Sciatic nerve (tissue), 2 donors: ENCODE data around the gene COL12A1. TPM values are rescaled to one million over a fixed set of nuclear protein-coding genes. Genes with fewer than 3 reads are reported as not detected.
A peak's percentile ranks its signal among the peaks of the same experiment; 100 is the strongest.

Experiments
- ATAC-seq: fragments of 200-7000 bp; cut with Tn5 transposase; one replicate; pipeline ENCODE4 v1.9.1; 2020; ENCODE audit warnings: mild to moderate bottlenecking, moderate library complexity
- DNase-seq: peaks from one replicate; pipeline ENCODE4 v3.0.0-alpha.2; 2020; ENCODE audit warnings: low spot score
- intact Hi-C: fragments of 100-400 bp; cut with DNase I; formaldehyde crosslinking; loops from one replicate; pipeline ENCODE4 v1.14.2; 2022
- total RNA-seq: library from RNA; stranded (reverse); fragmentation: NEBNext Ultra II Directional; extraction: Animal tissue kit (Norgen Biotek cat#: 25700); gene quantifications from one replicate; pipeline ENCODE4 v1.2.1, GENCODE V29; 2021
- donor health status: DM: no; HTN: no; CAD: no.
- donor health status: DM: no; HTN: no; CAD: no.

The COL12A1 gene
- total RNA-seq, 1 donor from 2014 or later = 275 TPM

DNA sequence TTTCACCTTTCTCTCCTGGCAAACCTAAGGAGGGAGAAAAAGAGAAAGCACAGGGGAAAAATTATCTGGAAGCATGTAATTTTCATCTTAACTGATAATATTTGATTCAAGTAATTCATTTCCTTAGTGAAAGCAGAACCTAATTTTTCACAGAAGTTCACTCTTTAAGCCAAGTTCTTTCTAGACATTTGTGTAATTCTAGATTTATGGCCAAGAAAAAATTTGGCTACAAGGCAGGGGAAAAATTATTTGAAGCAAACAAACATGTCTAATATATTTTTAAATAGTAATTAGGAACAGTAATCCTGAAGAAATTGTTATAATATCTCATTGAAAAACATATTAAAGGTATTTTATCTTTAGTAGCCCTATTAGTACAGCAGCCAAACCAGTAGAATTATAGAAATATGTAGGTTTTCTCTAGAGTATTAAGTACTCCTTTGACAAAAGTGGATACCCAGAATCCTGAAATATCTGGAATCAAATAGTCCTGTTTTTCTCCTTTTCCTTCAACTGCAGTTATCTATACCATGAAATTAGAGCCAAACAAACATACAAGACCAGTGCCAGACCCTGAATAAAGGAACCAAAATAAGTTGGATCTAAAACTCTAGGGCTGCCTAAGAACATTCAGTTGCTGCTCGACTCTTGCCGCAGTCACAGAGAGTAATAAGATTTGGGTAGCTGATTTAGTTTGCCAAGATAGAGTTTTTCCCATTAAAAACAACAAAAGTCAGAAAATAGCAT, 116.5 kb downstream of the COL12A1 start:
- ATAC-seq (no peak), DNase-seq (no peak)
- intact Hi-C loops = no loop called here

DNA sequence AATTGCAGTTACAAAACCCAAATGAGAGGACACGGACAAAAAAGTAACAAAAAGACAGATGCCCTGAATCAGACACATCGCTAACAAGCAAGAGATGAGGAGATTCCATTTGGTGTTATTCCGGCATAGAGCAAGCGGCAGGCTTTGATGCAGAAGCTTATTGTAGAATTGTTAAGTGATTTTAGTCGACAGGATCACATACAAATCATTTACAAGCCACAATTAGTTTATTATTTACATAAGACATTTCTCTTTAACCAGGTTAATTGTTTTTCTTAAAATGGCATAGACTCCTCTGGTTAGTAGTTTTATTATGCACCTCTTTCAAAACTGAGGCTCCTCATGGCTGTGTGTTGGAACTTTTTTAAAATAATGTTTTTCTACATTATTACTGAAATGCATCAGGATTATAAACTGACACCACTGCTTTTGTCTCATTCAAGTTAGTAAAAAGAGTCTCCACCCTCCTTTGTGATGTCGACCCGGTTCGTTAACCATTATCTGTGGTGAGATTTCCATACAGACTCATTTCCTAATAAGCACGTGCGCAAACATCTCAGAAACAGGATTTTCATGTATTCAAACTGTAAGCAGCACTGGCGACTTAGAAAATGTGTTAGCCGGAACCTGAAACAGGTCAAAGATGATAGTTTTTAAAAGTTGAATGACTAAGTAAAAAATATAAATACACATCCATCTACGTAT, 119.8 kb downstream of the COL12A1 start:
- ATAC-seq (no peak), DNase-seq (no peak)
- intact Hi-C loops = no loop called here

DNA sequence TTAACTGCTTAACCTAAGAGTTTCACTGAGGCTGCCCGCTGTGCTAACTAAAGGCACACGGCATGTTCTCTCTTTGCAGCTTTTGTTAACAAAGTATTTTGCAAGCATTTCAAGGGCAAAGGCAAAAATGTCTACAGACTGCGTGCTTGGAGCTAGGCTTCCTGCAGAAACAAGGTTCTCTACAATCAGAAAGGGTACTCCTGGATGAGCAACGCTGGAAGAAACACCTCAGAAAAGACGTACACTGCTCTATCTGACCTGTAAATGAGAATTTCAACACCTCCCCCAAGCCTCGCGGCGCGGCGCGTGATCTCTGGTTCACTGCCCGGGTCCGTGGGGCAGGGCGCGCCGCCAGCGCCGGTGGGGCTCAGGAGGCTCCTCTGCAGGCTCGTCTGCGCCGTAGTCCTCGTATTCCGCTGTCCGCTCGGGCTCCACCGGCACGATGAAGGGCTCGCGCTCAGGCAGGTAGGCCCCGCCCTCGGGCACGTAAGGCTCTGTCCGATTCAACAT, 120.9 kb downstream of the COL12A1 start:
- intact Hi-C loops = no loop called here
- ATAC-seq (peak; percentile 19), DNase-seq (no peak)

DNA sequence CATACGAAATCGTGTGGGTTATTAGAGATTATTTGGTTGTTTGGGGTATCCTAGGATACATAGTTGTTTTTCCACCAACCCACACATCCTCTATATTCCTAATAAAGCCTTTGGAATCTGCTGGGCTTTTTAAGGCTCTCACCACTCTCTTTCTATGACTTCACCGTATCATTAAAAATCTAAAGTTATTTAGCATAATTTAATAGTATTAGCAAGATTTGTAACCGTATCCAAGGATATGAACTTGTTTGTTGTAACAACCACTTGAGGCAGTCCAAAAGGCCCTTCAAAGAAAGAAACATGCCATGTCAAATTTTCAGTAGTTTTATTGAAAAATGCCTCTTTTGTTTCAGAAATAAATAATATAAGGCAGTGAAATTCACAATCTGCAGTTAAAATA, 121.8 kb downstream of the COL12A1 start:
- ATAC-seq (no peak), DNase-seq (no peak)
- intact Hi-C loops = no loop called here

DNA sequence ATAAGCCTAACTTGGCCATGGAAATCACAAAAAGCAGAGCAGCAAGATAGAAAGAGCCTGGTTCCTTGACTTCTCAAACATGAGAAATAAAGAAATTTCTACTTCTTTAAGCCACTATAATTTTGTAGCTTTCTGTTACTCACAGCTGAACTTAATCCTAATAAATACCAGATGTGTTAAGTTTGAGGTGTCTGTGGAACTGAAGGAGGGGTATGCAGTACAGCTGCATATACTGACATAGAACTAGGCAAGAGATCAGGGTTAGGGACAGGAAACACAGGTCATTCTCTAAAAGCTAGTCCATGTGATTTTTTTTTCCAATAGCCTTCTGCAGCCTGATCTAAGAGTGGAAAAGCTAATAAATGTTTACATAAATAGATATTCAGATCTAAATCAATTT, 123.9 kb downstream of the COL12A1 start:
- intact Hi-C loops = no loop called here
- ATAC-seq (no peak), DNase-seq (no peak)

DNA sequence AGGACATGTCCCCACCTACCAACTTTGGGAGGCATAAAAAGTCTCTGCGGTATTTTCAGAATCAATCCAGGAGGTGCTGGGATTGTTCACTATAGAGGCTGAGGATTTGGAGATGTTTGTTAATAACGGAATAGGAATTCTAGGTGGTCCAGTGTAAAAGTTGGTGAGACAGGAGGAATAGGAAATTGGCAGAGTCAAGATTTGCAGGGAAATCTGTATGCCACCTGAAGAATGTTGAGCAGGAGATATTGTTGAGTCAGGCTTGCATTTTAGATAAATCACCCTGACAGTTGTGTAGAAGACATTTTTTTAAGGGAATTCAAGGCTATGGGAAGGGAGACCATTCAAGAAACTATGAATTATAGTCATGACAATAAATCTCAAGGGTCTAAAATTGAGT, 124.8 kb downstream of the COL12A1 start:
- DNase-seq (no peak), ATAC-seq (no peak)
- intact Hi-C loops = no loop called here

DNA sequence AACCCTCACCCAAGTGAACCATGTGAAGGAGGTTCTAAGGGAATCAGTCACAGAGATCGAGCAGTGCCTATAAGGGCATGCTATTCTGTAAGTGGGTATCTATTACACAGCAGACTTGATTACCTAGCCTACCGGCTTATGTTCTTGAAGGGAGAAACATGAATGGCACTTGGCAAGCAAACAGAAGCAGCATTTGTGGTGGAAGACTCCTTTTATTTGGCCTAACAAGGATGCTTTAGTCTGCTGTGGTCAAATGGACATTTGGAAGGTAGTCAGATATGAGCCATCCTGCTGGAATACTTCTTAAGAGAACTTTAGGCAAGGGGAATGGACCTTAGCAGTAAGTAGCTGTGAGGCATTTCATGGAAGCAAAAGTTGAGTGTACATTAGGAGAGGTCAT, 126.3 kb downstream of the COL12A1 start:
- DNase-seq (no peak), ATAC-seq (no peak)
- intact Hi-C loops = loop anchor here (5.0 kb wide), 1 partner anchor 478 kb away; no protein-coding TSS in a partner anchor

DNA sequence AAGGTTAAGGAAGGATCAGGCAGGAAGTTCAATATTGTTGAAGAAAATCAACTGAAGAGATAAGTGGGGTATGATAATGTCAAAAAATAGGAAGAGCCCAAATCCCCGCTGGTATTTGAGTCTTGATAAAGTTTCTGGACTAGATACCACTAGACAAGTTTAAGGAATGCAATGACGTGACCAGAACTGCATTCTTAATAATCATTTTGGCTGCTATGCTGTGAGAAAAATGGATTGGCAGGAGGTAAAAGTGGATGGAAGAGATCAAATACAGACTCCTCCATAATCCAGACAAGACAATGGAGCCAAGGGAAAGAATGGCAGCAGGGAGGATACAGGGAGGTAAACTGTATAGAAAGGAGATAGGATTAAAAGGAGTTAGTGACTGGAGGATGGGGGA, 128.2 kb downstream of the COL12A1 start:
- ATAC-seq (no peak), DNase-seq (no peak)
- intact Hi-C loops = loop anchor here (5.0 kb wide), 1 partner anchor 480 kb away; no protein-coding TSS in a partner anchor

DNA sequence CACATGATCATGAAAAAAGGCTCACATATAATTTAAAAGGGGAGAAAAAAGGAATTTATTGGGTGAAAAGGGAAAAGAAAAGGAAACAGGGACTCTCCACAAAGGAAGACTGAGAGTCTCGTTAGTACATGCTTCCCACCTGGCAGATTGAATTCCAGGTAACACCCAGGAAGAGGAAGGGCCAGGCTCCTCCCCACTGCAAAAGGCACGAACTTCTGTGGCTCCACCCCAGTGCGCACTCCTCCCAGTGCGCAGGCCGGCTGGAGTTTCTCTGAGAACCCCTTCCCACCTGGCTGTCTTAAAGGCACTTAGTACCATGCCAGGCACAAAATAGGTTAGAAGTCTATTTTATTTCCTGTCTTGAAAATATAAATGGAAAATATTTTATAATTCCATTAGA, 129.8 kb downstream of the COL12A1 start:
- intact Hi-C loops = loop anchor here (5.0 kb wide), 1 partner anchor 481 kb away; no protein-coding TSS in a partner anchor
- DNase-seq (no peak), ATAC-seq (no peak)

DNA sequence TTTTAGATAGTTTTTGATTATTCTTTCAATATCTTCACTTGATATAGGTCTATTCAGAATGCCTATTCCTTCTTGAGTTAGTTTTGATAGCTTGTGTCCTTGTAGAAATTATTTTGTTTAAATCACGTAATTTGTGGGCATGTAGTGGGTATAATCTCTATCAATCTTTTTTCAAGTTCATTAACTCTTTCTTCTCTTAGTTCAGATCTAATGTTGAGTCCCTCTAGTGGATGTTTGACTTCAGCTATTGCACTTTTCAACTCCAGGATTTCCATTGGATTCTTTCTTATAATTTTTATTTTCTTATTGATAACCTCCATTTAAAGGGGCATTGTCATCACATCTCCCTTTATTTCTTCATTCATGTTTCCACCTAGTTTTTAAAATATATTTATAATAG, 135.6 kb downstream of the COL12A1 start:
- no peak for DNase-seq
- ATAC-seq = no peak
- intact Hi-C loops = no loop called here

DNA sequence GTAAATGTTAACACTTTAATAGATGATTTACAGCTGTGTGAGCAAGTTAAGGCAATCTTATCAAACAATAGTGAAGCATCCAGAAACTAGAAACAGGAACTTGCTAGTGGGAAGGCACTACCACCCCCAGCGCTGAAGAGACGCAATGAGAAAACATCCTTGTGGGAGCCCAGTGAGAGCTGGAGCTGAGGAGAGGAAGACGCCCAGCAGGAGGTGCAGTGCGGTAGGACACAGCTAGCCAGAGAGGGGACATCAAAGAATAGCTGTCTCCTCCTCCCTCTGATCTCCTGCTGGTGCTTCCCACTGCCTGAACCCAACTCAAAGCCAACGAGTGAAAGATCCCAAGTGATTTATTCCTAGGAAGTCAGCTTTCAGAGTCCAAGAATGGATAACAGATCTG, 140.3 kb downstream of the COL12A1 start:
- DNase-seq = no peak
- intact Hi-C loops = no loop called here
- peak; percentile 48 for ATAC-seq

DNA sequence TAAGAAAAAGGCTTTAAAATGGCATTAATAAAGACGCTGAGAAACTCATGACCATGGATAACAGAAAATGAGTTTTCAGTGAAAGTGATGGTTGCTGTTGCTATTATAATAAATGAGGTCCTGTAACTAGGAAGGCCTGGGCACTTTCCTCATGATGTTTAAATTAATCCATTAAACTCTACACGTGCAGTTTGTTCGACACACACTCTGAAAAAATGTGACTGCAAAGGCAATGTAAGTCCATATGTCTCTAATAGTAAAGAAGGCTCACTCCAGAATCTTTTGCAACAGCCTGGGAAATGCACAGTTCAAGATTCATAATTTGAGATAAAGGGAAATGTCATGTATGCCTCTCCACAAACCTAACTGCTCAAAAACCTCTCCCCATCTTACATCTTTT, 153.4 kb downstream of the COL12A1 start:
- DNase-seq = no peak
- intact Hi-C loops = no loop called here
- ATAC-seq = no peak

DNA sequence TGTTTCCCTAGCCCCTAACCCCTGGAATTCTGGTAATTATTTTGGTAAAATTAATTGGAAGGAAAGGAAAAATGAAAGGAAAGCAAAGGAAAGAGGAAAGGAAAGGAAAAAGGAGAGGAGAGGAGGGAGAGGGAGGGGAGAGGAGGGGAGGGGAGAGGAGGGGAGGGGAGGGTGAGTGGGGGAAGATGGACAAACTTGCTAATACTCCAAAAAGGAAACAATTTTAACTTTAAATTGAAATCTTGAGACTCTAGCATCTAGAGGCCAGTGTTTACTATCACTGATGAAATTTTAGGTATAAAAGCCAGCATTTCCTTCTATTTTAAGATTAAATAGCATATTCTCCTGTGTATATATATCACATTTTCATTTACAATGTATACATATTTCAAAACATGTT, 156.5 kb downstream of the COL12A1 start:
- DNase-seq = no peak
- ATAC-seq = no peak
- intact Hi-C loops = no loop called here

DNA sequence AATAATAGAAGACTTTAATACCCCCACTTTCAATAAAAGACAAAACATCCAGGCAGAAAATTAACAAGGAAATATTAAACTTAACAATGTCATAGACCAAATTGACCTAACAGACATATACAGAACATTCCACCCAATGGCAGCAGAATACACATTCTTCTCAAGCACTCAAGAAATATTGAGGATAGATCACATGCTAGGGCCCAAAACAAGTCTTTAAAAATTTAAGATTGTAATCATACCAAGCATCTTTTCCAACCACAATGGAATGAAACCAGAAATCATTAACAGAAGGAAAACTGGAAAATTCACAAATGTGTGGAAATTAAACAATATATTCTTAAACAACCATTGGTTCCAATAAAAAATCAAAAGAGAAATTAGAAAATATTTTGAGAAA, 161.0 kb downstream of the COL12A1 start:
- intact Hi-C loops = no loop called here
- ATAC-seq (no peak), DNase-seq (no peak)

DNA sequence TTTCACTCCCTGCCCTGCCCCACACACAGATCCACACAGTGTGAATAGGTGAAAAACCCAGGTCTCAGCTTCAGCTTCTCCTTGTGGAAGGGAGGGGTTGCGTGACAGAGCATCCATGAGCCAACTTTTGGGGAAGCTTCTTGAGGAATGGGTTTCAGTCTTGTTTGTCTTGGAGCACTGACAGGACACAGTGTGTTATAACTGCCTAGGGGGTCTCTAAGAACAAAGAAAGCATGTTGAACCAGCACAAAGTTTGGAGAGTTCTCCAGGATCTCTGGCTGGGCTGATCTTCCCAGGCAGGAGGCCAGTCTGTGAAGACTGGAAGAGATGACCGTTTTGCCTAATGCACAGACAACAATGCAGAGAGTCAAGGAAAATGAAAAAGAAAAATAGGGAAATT, 164.5 kb downstream of the COL12A1 start:
- DNase-seq = no peak
- ATAC-seq = no peak
- intact Hi-C loops = no loop called here

Other genes with a start within 250 kb of the COL12A1 start
- gene COX7A2, start 37.7 kb upstream of the COL12A1 start, total RNA-seq = 223 TPM
- 104 TPM for gene TMEM30A, start 78.7 kb upstream of the COL12A1 start, total RNA-seq